ENCODE data around the gene ANGPTL8. TPM values are rescaled to one million over a fixed set of nuclear protein-coding genes. Genes with fewer than 3 reads are reported as not detected.

Gene ANGPTL8
- total and polyA plus RNA-seq, 2 of the 13 experiments (the other 11 are each of a cell fraction or from before 2014, with no cell fraction given), result 27.3 to 243 TPM

- TF ChIP-seq NKX3-1 (CRISPR knock-in tag; IDR thresholded peaks at IDR 0.05) (0 out of 2 replicates have a peak, but pooled peaks have one; percentile 28), ZNF337 (CRISPR knock-in tag; IDR thresholded peaks at IDR 0.05; ENCODE audit: borderline replicate concordance, low read depth) (peak; percentile 97; the same call in 1 of the 2 replicates), NFKBIZ (CRISPR knock-in tag; IDR thresholded peaks at IDR 0.05) (0 out of 2 replicates have a peak, but pooled peaks have one; percentile 24), POLR2G (IDR thresholded peaks at IDR 0.05; ENCODE audit: low read depth, low read length) (peak; percentile 68), GZF1 (CRISPR knock-in tag; IDR thresholded peaks at IDR 0.05) (no peak), AKNA (CRISPR knock-in tag; IDR thresholded peaks at IDR 0.05; ENCODE audit: borderline replicate concordance) (no peak), ZNF331 (CRISPR knock-in tag; IDR thresholded peaks at IDR 0.05) (peak; percentile 14), JUNB (CRISPR knock-in tag; IDR thresholded peaks at IDR 0.05; ENCODE audit: borderline replicate concordance) (peak; percentile 62; the same call in 1 of the 2 replicates), SOX13 (IDR thresholded peaks at IDR 0.05) (no peak), SOX13 (CRISPR knock-in tag; conservative IDR thresholded peaks at IDR 0.05 in 1 of 2, IDR thresholded peaks at IDR 0.05 in 1 of 2) (peak in 1 of 2 experiments; percentile 67; a peak in 1 of 4 replicates), ZNF142 (CRISPR knock-in tag; IDR thresholded peaks at IDR 0.05) (no peak), SP1 (IDR thresholded peaks at IDR 0.05) (no peak), SP1 (CRISPR knock-in tag; IDR thresholded peaks at IDR 0.05) (no peak; the same call in 1 of the 2 replicates), ZNF30 (CRISPR knock-in tag; IDR thresholded peaks at IDR 0.05) (no peak), TEAD3 (CRISPR knock-in tag; optimal IDR thresholded peaks at IDR 0.05; ENCODE audit: borderline replicate concordance) (peak; percentile 44), ZNF780A (CRISPR knock-in tag; IDR thresholded peaks at IDR 0.05) (0 out of 2 replicates have a peak, but pooled peaks have one; percentile 75), BATF2 (CRISPR knock-in tag; IDR thresholded peaks at IDR 0.05) (no peak), RARA (CRISPR knock-in tag; IDR thresholded peaks at IDR 0.05) (peak; percentile 98)
Observed at GRCh38 chr19:11236324-11237301, 2.8 kb upstream of the ANGPTL8 start (continued).

Measured in HepG2 (cell line).